HepG2 (cell line): ENCODE data around the gene CITED2. TPM values are rescaled to one million over a fixed set of nuclear protein-coding genes. Genes with fewer than 3 reads are reported as not detected.
A peak's percentile ranks its signal among the peaks of the same experiment; 100 is the strongest.

ENCODE experiments used
- BCL6 ChIP-seq: IDR thresholded peaks from 2 replicates; pipeline ENCODE4 v1.6.1; 2016; ENCODE audit warnings: missing genetic modification reagents, missing compliant biosample characterization
- BRD4 ChIP-seq: sonication (generic); formaldehyde crosslinking; IDR thresholded peaks from 2 replicates; pipeline ENCODE4 v1.4.0; 2020; ENCODE audit warnings: missing genetic modification reagents
- CBX1 ChIP-seq: IDR thresholded peaks from one replicate; pipeline ENCODE4 v1.6.1; 2016; ENCODE audit warnings: antibody characterized with exemption, low read depth
- FIP1L1 ChIP-seq: fragments of 200-400 bp; formaldehyde crosslinking; IDR thresholded peaks from 2 replicates; pipeline ENCODE4 v1.6.1; 2018; ENCODE audit warnings: low read depth, mild to moderate bottlenecking, low read length, moderate library complexity, borderline replicate concordance; ENCODE audit not compliant: insufficient read depth
- KDM5A ChIP-seq: fragments of 200-600 bp; sonication (generic); IDR thresholded peaks from 2 replicates; pipeline ENCODE4 v1.7.0; 2018; ENCODE audit warnings: antibody characterized with exemption, mild to moderate bottlenecking, low read length, borderline replicate concordance
- KLF16 ChIP-seq, 2 experiments: sonication (generic) in 1 of 2; formaldehyde crosslinking in 1 of 2; IDR thresholded peaks; 2 replicates each; pipeline versions ENCODE4 v1.6.1 to v1.8.0; 2016 to 2023; ENCODE audit warnings: missing genetic modification reagents in 2 of 2, missing compliant biosample characterization in 1 of 2
- MTF2 ChIP-seq: sonication (generic); formaldehyde crosslinking; IDR thresholded peaks from 2 replicates; pipeline ENCODE4 v1.5.0; 2020; ENCODE audit warnings: missing genetic modification reagents, borderline replicate concordance
- RCOR2 ChIP-seq: IDR thresholded peaks from 2 replicates; pipeline ENCODE4 v1.6.1; 2016; ENCODE audit warnings: missing biosample characterization, missing genetic modification reagents
- RNF2 ChIP-seq: fragments of 450-650 bp; conservative IDR thresholded peaks from 2 replicates; pipeline ENCODE4 v1.6.1; 2016; ENCODE audit warnings: low read depth
- SNAI1 ChIP-seq: sonication (generic); formaldehyde crosslinking; IDR thresholded peaks from 2 replicates; pipeline ENCODE4 v1.5.0; 2020; ENCODE audit warnings: mild to moderate bottlenecking, missing genetic modification reagents, borderline replicate concordance
- TEAD2 ChIP-seq: sonication (generic); formaldehyde crosslinking; IDR thresholded peaks from 2 replicates; pipeline ENCODE4 v1.9.0; 2021; ENCODE audit warnings: missing genetic modification reagents
- ZBTB38 ChIP-seq: sonication (generic); formaldehyde crosslinking; IDR thresholded peaks from 2 replicates; pipeline ENCODE4 v1.5.1; 2020; ENCODE audit warnings: mild to moderate bottlenecking, missing genetic modification reagents
- ZNF12 ChIP-seq: sonication (generic); formaldehyde crosslinking; IDR thresholded peaks from 2 replicates; pipeline ENCODE4 v1.5.0; 2020; ENCODE audit warnings: missing genetic modification reagents
- ZNF337 ChIP-seq: sonication (generic); formaldehyde crosslinking; IDR thresholded peaks from 2 replicates; pipeline ENCODE4 v1.5.1; 2020; ENCODE audit warnings: missing genetic modification reagents, low read depth, mild to moderate bottlenecking, borderline replicate concordance
- ZNF382 ChIP-seq: sonication (generic); formaldehyde crosslinking; IDR thresholded peaks from 2 replicates; pipeline ENCODE4 v1.5.0; 2020; ENCODE audit warnings: missing genetic modification reagents, mild to moderate bottlenecking, borderline replicate concordance
- ZNF468 ChIP-seq: sonication (generic); formaldehyde crosslinking; IDR thresholded peaks from 2 replicates; pipeline ENCODE4 v1.8.0; 2022; ENCODE audit warnings: mild to moderate bottlenecking, moderate library complexity, missing genetic modification reagents
- ZNF616 ChIP-seq: sonication (generic); formaldehyde crosslinking; IDR thresholded peaks from 2 replicates; pipeline ENCODE4 v1.5.0; 2020; ENCODE audit warnings: low read depth, mild to moderate bottlenecking, missing genetic modification reagents
- ZNF777 ChIP-seq: sonication (generic); formaldehyde crosslinking; IDR thresholded peaks from 2 replicates; pipeline ENCODE4 v1.4.0; 2020; ENCODE audit warnings: missing genetic modification reagents
- polyA plus RNA-seq, 8 experiments: library from polyadenylated mRNA; depleted of rRNA in 3 of 8; stranded (reverse) in 7 of 8; unstranded in 1 of 8; fragments of >200 nt; fragmentation: Illumina TruSeq in 4 of 8; extraction: Trizol in 4 of 8; gene quantifications; 2 replicates each; pipeline versions ENCODE4 v1.2.1 to v1.2.3, GENCODE V29; 2011 to 2016; ENCODE audit warnings: low read depth in 4 of 8, missing spikeins in 1 of 8, mixed read lengths in 1 of 8; ENCODE audit not compliant: insufficient read depth in 1 of 8
- total RNA-seq, 5 experiments: library from RNA; depleted of rRNA; stranded (reverse); fragments of >200 nt; fragmentation: Illumina TruSeq; extraction: Trizol; gene quantifications; 2 replicates each; pipeline ENCODE4 v1.2.3, GENCODE V29; 2016; ENCODE audit warnings: low read depth in 1 of 5
- TF ChIP-seq, protein P1 (sequence below): sonication (generic); formaldehyde crosslinking; IDR thresholded peaks from 2 replicates; pipeline ENCODE4 v1.4.0; 2020; ENCODE audit warnings: missing genetic modification reagents, borderline replicate concordance
- TF ChIP-seq, protein P2 (sequence below): sonication (generic); formaldehyde crosslinking; IDR thresholded peaks from 2 replicates; pipeline ENCODE4 v1.8.1; 2022; ENCODE audit warnings: mild to moderate bottlenecking, missing genetic modification reagents
- TF ChIP-seq, protein P3 (sequence below): sonication (generic); formaldehyde crosslinking; IDR thresholded peaks from 2 replicates; pipeline ENCODE4 v1.9.0; 2022; ENCODE audit warnings: missing genetic modification reagents, mild to moderate bottlenecking, borderline replicate concordance
- TF ChIP-seq, protein P4 (sequence below): sonication (generic); formaldehyde crosslinking; IDR thresholded peaks from 2 replicates; pipeline ENCODE4 v1.4.0; 2020; ENCODE audit warnings: missing genetic modification reagents, borderline replicate concordance

The CITED2 gene
- total and polyA plus RNA-seq, 2 of the 13 experiments (the other 11 are each of a cell fraction or from before 2014, with no cell fraction given): 17.6 to 57.2 TPM

DNA sequence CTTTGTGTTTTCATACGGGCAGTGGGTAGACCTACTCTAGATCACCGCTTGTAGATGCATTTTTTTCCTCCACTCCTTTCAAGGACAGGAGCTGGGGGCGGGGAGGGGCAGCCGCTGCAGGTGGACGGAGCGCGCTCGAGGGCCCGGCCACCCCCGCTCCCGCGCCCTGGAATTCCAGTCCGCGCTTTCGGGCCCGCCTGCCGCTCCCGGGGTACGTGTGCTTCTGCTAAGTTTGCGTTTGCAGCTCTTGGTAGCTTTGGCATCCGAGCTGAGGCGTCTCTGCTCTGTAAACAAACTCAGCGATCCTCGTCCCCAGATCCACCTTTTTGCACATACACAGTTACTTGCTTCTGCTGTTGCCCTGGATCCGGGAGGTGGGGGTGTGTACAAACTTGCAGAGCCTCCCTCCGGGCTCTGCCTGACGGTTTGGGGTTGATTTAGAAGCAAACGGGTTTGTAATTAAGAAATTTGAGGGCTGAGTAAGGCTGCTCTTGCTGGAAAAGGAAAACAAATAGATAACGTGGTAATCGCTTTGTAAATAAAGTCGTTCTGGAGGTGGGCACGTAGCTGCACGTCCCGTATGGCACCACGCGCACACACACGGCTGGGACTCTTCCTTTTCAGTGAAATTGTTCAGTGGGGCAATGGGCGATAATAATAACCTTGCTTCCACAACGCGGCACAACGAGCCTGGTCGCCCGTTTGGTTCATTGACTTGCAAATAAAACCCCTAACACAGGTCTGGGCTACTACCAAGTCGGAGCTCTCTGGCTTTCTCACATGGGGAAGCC, 973 bp upstream of the CITED2 start (continued):
- TF ChIP-seq, protein P1, sequence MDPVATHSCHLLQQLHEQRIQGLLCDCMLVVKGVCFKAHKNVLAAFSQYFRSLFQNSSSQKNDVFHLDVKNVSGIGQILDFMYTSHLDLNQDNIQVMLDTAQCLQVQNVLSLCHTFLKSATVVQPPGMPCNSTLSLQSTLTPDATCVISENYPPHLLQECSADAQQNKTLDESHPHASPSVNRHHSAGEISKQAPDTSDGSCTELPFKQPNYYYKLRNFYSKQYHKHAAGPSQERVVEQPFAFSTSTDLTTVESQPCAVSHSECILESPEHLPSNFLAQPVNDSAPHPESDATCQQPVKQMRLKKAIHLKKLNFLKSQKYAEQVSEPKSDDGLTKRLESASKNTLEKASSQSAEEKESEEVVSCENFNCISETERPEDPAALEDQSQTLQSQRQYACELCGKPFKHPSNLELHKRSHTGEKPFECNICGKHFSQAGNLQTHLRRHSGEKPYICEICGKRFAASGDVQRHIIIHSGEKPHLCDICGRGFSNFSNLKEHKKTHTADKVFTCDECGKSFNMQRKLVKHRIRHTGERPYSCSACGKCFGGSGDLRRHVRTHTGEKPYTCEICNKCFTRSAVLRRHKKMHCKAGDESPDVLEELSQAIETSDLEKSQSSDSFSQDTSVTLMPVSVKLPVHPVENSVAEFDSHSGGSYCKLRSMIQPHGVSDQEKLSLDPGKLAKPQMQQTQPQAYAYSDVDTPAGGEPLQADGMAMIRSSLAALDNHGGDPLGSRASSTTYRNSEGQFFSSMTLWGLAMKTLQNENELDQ: no peak; the same call in 1 of the 2 replicates
- TF ChIP-seq BRD4 (peak; percentile 28; the same call in 1 of the 2 replicates), ZNF382 (CRISPR knock-in tag) (no peak), MTF2 (CRISPR knock-in tag) (no peak), ZNF468 (CRISPR knock-in tag) (no peak), KDM5A (no peak; the same call in 1 of the 2 replicates), TEAD2 (CRISPR knock-in tag) (no peak), ZNF777 (CRISPR knock-in tag) (peak; percentile 34), ZNF337 (CRISPR knock-in tag) (no peak), ZNF616 (CRISPR knock-in tag) (no peak), FIP1L1 (0 out of 2 replicates have a peak, but pooled peaks have one; percentile 71), RCOR2 (peak; percentile 79), SNAI1 (CRISPR knock-in tag) (no peak), CBX1 (no peak), BCL6 (CRISPR knock-in tag) (peak; percentile 72), ZBTB38 (CRISPR knock-in tag) (no peak), ZNF12 (CRISPR knock-in tag) (peak; percentile 87), KLF16 (CRISPR knock-in tag; IDR thresholded peaks at IDR 0.05) (peak in 1 of 2 experiments; percentile 96; a peak in 2 of 4 replicates), RNF2 (no peak)
- TF ChIP-seq, protein P2, sequence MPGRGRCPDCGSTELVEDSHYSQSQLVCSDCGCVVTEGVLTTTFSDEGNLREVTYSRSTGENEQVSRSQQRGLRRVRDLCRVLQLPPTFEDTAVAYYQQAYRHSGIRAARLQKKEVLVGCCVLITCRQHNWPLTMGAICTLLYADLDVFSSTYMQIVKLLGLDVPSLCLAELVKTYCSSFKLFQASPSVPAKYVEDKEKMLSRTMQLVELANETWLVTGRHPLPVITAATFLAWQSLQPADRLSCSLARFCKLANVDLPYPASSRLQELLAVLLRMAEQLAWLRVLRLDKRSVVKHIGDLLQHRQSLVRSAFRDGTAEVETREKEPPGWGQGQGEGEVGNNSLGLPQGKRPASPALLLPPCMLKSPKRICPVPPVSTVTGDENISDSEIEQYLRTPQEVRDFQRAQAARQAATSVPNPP: no peak
- TF ChIP-seq, protein P3, sequence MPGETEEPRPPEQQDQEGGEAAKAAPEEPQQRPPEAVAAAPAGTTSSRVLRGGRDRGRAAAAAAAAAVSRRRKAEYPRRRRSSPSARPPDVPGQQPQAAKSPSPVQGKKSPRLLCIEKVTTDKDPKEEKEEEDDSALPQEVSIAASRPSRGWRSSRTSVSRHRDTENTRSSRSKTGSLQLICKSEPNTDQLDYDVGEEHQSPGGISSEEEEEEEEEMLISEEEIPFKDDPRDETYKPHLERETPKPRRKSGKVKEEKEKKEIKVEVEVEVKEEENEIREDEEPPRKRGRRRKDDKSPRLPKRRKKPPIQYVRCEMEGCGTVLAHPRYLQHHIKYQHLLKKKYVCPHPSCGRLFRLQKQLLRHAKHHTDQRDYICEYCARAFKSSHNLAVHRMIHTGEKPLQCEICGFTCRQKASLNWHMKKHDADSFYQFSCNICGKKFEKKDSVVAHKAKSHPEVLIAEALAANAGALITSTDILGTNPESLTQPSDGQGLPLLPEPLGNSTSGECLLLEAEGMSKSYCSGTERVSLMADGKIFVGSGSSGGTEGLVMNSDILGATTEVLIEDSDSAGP (CRISPR knock-in tag): peak; percentile 87
- TF ChIP-seq, protein P4, sequence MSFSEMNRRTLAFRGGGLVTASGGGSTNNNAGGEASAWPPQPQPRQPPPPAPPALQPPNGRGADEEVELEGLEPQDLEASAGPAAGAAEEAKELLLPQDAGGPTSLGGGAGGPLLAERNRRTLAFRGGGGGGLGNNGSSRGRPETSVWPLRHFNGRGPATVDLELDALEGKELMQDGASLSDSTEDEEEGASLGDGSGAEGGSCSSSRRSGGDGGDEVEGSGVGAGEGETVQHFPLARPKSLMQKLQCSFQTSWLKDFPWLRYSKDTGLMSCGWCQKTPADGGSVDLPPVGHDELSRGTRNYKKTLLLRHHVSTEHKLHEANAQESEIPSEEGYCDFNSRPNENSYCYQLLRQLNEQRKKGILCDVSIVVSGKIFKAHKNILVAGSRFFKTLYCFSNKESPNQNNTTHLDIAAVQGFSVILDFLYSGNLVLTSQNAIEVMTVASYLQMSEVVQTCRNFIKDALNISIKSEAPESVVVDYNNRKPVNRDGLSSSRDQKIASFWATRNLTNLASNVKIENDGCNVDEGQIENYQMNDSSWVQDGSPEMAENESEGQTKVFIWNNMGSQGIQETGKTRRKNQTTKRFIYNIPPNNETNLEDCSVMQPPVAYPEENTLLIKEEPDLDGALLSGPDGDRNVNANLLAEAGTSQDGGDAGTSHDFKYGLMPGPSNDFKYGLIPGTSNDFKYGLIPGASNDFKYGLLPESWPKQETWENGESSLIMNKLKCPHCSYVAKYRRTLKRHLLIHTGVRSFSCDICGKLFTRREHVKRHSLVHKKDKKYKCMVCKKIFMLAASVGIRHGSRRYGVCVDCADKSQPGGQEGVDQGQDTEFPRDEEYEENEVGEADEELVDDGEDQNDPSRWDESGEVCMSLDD (CRISPR knock-in tag): no peak
